GM18873 (cell line): ENCODE results near the gene MBNL2.

Source experiments
- ATAC-seq: cut with Tn5 transposase; IDR thresholded peaks from one replicate; pipeline ENCODE4 v1.9.1; 2021; ENCODE audit warnings: mild to moderate bottlenecking, moderate library complexity, moderate number of reproducible peaks; ENCODE audit not compliant: unreplicated experiment, low FRiP score

Gene MBNL2

GRCh38 chr13:97267418-97268059 is 45.4 kb downstream of the MBNL2 start:
- no peak for ATAC-seq

GRCh38 chr13:97268772-97269171 is 46.6 kb downstream of the MBNL2 start:
- ATAC-seq: no peak

GRCh38 chr13:97269603-97270002 is 47.5 kb downstream of the MBNL2 start:
- no peak for ATAC-seq

- no peak for ATAC-seq
Observed at GRCh38 chr13:97272526-97272925, 50.4 kb downstream of the MBNL2 start.

DNA sequence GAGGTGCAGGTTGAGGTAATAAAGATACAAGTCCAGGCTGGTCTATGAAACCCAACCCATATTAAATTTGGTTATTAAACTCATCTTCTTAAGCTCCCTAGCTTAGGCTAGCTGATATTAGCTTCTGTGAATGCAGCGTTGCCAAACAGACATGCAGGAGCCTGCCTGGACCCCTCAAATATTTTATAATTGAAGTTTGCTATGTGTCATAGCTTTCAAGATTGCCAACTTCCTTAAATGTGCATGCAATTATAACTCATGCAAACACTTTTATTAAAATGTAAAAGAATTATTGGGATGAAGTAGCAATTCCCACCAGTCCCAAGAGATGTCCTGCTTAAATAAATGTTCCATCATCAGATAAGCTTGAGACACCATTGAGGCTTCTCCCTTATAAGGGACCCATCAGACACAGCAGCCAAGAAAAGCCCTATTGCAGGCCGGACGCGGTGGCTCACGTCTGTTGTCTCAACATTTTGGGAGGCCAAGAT is 51.3 kb downstream of the MBNL2 start:
- ATAC-seq: no peak

DNA sequence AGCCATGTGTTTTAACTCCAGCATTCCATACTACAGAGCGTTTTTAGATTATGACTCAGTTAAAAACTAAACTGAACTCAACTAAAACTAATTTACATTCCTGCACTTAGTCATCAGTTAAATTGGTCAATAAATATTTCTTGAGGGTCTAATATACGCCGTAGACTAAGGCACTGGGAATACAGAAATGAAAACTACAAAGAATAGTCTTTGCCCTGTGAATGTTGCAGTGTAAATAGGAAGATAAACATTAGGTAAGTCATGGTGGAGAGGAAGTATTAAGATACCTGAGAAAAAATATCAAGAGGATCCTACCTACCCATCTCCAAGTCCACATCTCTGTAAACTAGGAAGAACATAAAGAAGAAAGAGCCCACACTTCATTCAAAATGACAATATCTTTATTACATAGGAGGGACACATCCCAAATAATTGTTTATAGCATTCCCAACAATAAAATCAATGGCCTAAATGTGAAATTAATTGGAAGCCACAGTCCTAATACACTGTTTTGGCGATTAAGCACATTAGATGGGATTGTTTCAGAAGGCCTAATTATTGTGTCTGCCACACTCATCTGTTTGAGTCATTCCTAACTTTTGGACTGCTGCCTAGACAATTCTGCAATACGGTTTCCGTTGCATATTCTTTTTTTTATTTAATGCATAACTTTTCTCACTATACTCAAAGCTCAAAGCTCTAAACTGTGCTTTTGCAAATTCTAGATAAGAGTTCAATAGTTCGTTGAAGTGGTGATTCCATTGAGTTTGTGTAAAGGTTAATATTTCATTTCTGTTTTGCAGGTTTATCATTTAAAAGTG is 52.9 kb downstream of the MBNL2 start:
- ATAC-seq: no peak

DNA sequence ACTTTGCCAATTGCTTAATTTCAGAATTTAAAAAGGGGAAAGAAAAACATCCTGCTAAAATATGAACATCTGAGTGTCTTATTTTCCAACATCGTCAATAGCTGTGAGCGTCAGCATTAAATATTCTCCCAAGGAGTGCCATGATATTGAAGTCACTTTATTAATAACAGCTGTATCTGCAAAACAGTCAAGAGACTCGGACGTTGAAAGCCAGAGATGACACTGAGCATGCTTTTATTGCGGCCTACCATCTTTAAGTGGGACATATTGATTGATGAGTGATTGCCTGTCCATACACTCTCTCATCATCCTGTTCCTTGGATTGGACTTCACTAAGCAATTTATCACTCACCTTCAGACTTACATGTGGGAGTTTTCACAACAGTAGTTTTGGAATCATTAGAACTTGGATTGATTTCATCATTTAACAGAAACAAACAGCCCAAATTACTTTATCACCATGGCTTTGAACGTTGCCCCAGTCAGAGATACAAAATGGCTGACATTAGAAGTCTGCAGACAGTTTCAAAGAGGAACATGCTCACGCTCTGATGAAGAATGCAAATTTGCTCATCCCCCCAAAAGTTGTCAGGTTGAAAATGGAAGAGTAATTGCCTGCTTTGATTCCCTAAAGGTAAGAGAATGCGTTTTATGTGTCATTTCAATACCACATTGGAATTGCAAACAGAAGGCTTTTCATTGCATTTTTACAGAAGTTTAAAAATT is 53.8 kb downstream of the MBNL2 start:
- ATAC-seq: no peak

DNA sequence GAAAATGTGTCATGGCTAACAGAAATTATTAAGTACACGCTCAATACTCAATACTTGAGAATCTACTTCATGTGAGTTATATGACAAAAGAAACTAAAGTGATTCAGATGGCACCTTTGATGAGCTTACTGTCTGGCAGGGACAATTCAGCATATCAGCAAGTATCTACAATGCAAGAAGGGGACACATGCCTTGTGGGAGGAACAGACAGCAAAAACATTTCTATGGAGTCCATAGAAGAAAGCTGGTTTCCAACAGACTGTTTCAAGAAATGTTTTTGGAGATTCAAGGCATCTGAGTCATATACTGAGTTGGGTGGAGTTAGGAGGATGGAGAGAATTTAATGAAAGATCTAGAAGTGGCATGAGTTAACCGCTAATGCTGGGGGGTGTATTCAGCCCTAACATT is 54.7 kb downstream of the MBNL2 start:
- ATAC-seq: no peak

DNA sequence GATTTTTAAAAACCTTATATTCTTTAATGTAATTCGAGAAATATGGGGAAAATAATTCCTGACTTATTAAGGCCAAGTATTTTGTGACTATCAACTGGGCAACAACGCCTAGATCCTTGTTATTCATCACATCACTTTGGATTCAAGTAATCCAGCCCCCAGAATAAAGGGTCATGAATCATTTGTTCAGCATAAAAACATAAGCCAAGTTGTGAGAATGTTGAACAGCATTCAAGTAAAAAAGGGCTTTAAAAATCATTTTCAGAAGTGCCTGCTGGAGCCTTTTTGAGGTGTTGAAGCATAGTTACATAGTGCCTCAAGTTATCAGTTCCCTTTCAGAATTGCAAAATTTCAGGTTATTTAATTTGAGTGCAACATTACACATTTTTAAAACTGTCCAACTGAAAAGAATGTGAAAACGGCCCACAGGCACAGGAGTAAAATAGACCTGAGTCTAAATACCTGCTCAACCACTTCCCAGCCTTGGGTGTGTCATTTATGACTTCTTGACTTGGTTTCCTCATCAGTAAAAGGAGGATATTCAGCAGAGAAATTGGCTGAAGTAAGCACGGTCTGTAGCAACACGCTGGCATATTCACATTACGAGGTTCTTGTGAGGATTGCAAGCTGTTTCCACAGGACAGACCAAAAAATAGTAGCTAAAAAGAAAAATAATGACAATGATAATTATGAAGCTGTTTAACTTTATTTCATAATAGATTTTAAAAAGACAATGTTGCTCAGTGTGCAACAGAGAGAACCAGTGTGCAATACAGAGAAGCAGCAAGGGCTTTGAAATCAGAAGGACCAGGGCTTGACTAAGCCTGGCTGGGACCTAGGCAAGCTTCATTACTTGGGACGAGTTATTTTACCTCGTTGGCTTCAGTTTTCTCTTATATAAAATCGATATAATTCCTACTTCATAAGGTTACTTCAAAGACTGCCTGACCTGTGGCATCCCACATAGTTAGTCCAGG is 56.6 kb downstream of the MBNL2 start:
- no peak for ATAC-seq

DNA sequence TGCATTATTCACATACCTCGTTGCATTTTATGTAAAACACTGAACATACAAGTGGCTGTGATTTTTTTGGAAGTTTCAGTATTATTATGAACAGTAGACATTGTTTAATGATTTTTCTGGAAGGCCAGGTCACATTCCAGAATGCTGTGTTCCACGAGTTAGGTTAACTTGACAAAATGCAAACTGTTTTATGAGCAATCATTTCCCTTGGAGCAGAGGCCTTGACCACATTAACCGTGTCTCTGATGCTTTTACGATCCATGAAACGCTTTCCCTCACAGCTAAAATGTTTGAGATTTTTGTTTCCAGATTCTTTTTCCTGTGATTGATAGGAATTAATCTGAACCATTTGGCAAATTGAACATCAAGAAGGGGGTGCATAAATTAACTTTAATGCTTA is 57.8 kb downstream of the MBNL2 start:
- ATAC-seq: no peak

- no peak for ATAC-seq
Observed at GRCh38 chr13:97280478-97280877, 58.3 kb downstream of the MBNL2 start.

DNA sequence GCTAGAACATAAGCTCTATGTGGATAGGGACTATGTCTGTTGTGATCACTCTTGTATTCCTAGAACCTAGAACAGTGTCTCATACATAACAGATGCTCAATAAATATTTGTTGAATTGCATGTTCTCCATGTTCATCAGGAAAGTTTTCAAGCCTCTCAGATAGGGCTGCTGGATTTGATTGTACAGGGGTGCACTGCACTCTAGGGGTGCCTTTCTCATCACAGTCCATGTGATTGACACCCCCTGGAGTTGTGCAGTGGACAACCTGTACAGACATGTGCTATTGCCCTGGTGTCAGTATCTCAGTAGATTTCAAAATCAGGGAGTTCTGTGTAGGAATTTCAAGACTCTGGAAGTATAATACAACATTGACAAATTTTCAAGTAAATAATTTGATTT is 58.9 kb downstream of the MBNL2 start:
- ATAC-seq: no peak

DNA sequence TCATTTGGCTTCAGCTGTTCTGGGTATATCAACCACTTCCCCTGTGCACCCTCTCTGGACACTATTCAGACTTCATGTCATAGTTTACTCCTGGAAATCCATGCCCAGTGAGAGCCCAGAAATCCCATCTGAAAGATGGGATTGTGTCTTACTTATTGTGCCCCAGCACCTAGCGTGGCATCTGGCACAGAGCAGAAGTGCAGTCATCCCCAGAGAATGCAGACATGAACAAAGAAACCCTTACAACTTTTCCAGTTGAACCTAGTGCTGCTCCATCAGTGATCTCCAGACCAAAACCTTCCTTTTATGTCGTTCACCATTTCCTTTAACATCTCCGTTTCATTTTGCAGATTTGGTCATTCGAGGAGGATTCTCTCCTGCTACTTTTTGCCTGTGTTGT is 60.6 kb downstream of the MBNL2 start:
- ATAC-seq: no peak

DNA sequence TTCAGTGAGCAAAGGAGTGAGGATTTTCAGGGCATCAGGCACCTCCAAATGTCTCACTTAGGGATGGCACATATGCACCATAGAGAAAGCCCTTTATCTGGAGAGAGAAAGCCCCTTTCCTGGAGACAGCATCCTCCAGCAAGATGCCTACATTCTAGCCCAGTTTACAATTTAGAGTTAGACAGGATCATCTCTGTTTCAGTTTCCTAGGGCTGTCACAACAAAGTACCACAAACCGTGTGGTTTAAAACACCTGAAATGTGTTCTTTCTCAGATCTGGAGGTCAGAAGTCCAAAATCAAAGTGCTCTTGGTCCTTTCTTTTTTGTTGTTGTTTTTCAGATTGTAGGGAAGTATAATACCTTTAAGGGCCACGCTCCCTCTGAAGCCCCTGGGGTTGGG is 61.8 kb downstream of the MBNL2 start:
- no peak for ATAC-seq

DNA sequence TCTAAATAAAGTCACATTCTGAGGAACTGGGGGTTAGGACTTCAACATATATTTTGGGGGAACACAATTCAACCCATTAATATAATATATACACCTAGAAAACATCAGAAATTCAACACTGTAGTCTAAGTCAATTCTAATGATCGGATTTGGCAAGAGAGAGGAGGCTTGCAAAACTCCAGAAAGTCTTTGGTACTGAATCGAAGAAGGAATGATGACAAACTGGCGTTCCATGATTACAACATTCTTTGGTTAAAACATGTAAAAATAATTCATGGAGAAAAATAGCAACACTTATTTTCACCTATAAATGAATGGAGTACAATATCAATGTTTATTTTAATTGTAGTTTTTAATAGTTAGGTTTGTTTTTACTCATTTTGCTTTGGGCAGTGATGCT is 62.4 kb downstream of the MBNL2 start:
- no peak for ATAC-seq

- ATAC-seq: no peak
Observed at GRCh38 chr13:97285221-97285955, 63.3 kb downstream of the MBNL2 start.

DNA sequence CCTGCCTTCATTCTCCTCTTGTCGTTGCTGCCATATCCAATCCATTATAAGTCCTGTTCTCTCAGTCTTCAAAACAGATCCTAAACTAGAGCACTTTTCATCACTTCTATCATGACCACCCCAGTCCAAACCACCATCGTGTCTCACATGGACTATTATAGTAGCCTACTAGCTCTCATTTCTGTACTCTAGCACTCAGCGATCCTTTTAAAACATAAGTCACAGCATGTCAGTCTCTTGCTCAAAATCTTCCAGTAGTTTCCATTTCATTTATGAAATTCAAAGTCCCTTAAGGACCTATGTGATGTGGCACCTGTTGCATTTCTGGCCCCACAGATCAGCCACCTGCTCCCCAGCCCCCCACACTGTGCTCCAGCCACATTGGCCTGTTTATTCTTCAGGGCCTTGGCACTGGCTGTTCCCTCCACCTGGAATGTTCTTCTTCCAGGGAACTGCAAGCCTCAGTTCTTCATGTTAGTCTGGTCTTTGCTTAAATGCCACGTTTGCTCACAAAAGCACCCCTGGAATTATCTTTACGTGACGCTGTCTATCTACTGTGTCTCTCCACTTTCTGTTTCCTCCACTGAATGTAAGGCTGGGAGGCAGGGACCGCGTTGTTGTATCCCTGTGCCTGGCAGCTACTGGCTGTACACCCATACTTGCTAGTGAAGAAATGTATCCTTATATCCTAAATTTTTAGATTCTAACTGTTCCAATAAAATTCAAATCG is 64.3 kb downstream of the MBNL2 start:
- ATAC-seq: no peak

DNA sequence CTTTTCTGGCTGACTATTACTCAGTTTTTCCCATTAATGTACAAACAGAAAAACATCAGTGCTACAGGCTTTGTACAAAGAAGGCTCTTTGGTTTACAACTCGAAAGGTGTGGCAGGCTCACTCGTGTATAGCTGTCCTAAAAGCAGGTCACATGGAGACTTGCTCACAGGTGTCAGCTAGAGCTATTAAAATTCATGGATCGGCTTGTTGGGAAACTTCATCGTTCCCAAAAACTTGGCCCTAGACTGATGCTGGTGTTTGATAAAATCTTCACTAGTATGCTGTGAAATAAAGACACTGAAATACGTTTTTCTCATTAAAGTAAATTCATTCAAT is 64.9 kb downstream of the MBNL2 start:
- ATAC-seq: no peak

GRCh38 chr13:97288486-97288900 is 66.4 kb downstream of the MBNL2 start:
- ATAC-seq: no peak
